ENCODE measurements around the gene TLCD2. TPM values are rescaled to one million over a fixed set of nuclear protein-coding genes. Genes with fewer than 3 reads are reported as not detected.

TLCD2 gene
- total RNA-seq, 1 experiment from 2014 or later, result 1.5 TPM

- no peak for DNase-seq
- no peaks in the 10 kb centered on the region for H3K4me1 Mint-ChIP-seq
- H3K56ac ChIP-seq (ENCODE audit: insufficient read length, low read depth, low read length), result no peak overlapping the region
- no peaks in the 10 kb centered on the region for H3K79me1 ChIP-seq (ENCODE audit: insufficient read depth, low read depth, low read length, poor library complexity, severe bottlenecking)
- no peak overlapping the region for H3K23ac ChIP-seq (ENCODE audit: insufficient read length, low read depth, low read length)
- no peak overlapping the region for H3K14ac ChIP-seq (ENCODE audit: insufficient read depth, low read length)
- no peak overlapping the region for H2AFZ ChIP-seq (ENCODE audit: low read length)
- H3K4ac ChIP-seq (ENCODE audit: low read depth, low read length), result no peak overlapping the region
- H3K4me2 ChIP-seq (ENCODE audit: insufficient read depth, insufficient read length, low read length), result no peak overlapping the region
- no peak for TF ChIP-seq CTCF (conservative IDR thresholded peaks at IDR 0.05)
- no peaks in the 10 kb centered on the region for H3K4me1 ChIP-seq (ENCODE audit: insufficient read depth, low read length)
- no peaks in the 10 kb centered on the region for H3K27me3 Mint-ChIP-seq (ENCODE audit: low read depth)
- H2BK12ac ChIP-seq (ENCODE audit: insufficient read length, low read depth, low read length), result no peak overlapping the region
- no peaks in the 10 kb centered on the region for H3K9me3 ChIP-seq (ENCODE audit: control insufficient read depth, low read depth, low read length)
- no peak overlapping the region for H3K27ac Mint-ChIP-seq
- no peak overlapping the region for H2AK5ac ChIP-seq (ENCODE audit: insufficient read length, low read length)
- no peaks in the 10 kb centered on the region for H3K23me2 ChIP-seq (ENCODE audit: insufficient read length, low read depth, low read length, poor library complexity, severe bottlenecking)
- no peak overlapping the region for H3K27ac ChIP-seq (ENCODE audit: insufficient read length, low read depth, low read length)
- H4K5ac ChIP-seq (ENCODE audit: insufficient read length, low read depth, low read length), result no peak overlapping the region
- no peak overlapping the region for H2BK15ac ChIP-seq (ENCODE audit: low read depth, low read length)
- H3K4me3 Mint-ChIP-seq, result no peak overlapping the region; a peak in 1 of 5 replicates
- H2BK120ac ChIP-seq (ENCODE audit: low read depth, low read length, poor library complexity, severe bottlenecking), result no peak overlapping the region
- H4K8ac ChIP-seq (replicated peaks; ENCODE audit: insufficient read length, low read depth, low read length), result no peak overlapping the region
- H2BK20ac ChIP-seq (ENCODE audit: low read depth, low read length, poor library complexity, severe bottlenecking), result no peak overlapping the region
- H3K18ac ChIP-seq (ENCODE audit: insufficient read length, low read depth, low read length), result no peak overlapping the region
- no peaks in the 10 kb centered on the region for H3K9me3 Mint-ChIP-seq
- no peak overlapping the region for H2BK5ac ChIP-seq (ENCODE audit: insufficient read length, low read length)
- no peak overlapping the region for H4K91ac ChIP-seq (ENCODE audit: insufficient read length, low read depth, low read length)
- H4K20me1 ChIP-seq (ENCODE audit: control insufficient read depth, insufficient read depth, insufficient read length), result no peaks in the 10 kb centered on the region
- H3K36me3 Mint-ChIP-seq (ENCODE audit: insufficient read depth in 1 of 3, low read depth in 3 of 3), result peaks cover 77 to 98% (median 93%) of the 10 kb centered on the region in 3 experiments
- H3T11ph ChIP-seq (ENCODE audit: low read length), result no peak overlapping the region
- H3K9ac ChIP-seq (ENCODE audit: extremely low read depth, insufficient read length, low read length), result no peak overlapping the region
- no peaks in the 10 kb centered on the region for H3K27me3 ChIP-seq (ENCODE audit: insufficient read depth, low read length)
- H3K79me2 ChIP-seq (ENCODE audit: insufficient read depth, low read length), result no peaks in the 10 kb centered on the region; the same call in 1 of the 2 replicates
- WGBS (ENCODE audit: extremely low coverage, insufficient read length, low lambda C conversion rate), result no CpG with 5 or more reads among the region's 9 CpGs
These were observed 52.1 kb downstream of the TLCD2 start for GRCh38 chr17:1658100-1658499.

Measured in H9 (cell line).